GM08714 (cell line): ENCODE measurements around the gene VPS13D.

Experiments
- H3K4me3 ChIP-seq: fragments of 200-500 bp; sonication (Bioruptor generic); 2 replicates; pipeline ENCODE4 v1.5.1; 2014; ENCODE audit warnings: mild to moderate bottlenecking, low read length, inconsistent platforms
- ZNF274 ChIP-seq: IDR thresholded peaks from 2 replicates; pipeline ENCODE4 v1.6.1; 2012; ENCODE audit warnings: mild to moderate bottlenecking, low read depth, low read length

Gene VPS13D

GRCh38 chr1:12232221-12232620, 2.4 kb downstream of the VPS13D start:
- H3K4me3 ChIP-seq, result no peak overlapping the region
- TF ChIP-seq ZNF274, result no peak

GRCh38 chr1:12244078-12244477, 14.2 kb downstream of the VPS13D start:
- H3K4me3 ChIP-seq, result no peak overlapping the region
- no peak for TF ChIP-seq ZNF274

GRCh38 chr1:12244585-12244984, 14.8 kb downstream of the VPS13D start:
- TF ChIP-seq ZNF274, result no peak
- no peak overlapping the region for H3K4me3 ChIP-seq

- H3K4me3 ChIP-seq, result no peak overlapping the region
- TF ChIP-seq ZNF274, result no peak
Measured at GRCh38 chr1:12245116-12245515, 15.3 kb downstream of the VPS13D start.

- TF ChIP-seq ZNF274, result no peak
- H3K4me3 ChIP-seq, result no peak overlapping the region
Measured at GRCh38 chr1:12245733-12246132, 15.9 kb downstream of the VPS13D start.

- TF ChIP-seq ZNF274, result no peak
- H3K4me3 ChIP-seq, result no peak overlapping the region
Measured at GRCh38 chr1:12246584-12246983, 16.8 kb downstream of the VPS13D start.

GRCh38 chr1:12249181-12249580, 19.4 kb downstream of the VPS13D start:
- H3K4me3 ChIP-seq, result no peak overlapping the region
- no peak for TF ChIP-seq ZNF274

- no peak overlapping the region for H3K4me3 ChIP-seq
- no peak for TF ChIP-seq ZNF274
Measured at GRCh38 chr1:12249748-12250147, 19.9 kb downstream of the VPS13D start.

- TF ChIP-seq ZNF274, result no peak
- H3K4me3 ChIP-seq, result no peak overlapping the region
Measured at GRCh38 chr1:12251442-12251841, 21.6 kb downstream of the VPS13D start.

- no peak for TF ChIP-seq ZNF274
- no peak overlapping the region for H3K4me3 ChIP-seq
Measured at GRCh38 chr1:12255913-12256312, 26.1 kb downstream of the VPS13D start.

- no peak for TF ChIP-seq ZNF274
- no peak overlapping the region for H3K4me3 ChIP-seq
Measured at GRCh38 chr1:12258272-12258671, 28.4 kb downstream of the VPS13D start.

- no peak overlapping the region for H3K4me3 ChIP-seq
- TF ChIP-seq ZNF274, result no peak
Measured at GRCh38 chr1:12269351-12269750, 39.5 kb downstream of the VPS13D start.

- H3K4me3 ChIP-seq, result no peak overlapping the region
- no peak for TF ChIP-seq ZNF274
Measured at GRCh38 chr1:12271033-12271432, 41.2 kb downstream of the VPS13D start.

- H3K4me3 ChIP-seq, result no peak overlapping the region
- TF ChIP-seq ZNF274, result no peak
Measured at GRCh38 chr1:12272770-12273169, 42.9 kb downstream of the VPS13D start.

- no peak for TF ChIP-seq ZNF274
- no peak overlapping the region for H3K4me3 ChIP-seq
Measured at GRCh38 chr1:12275370-12275769, 45.5 kb downstream of the VPS13D start.

- no peak overlapping the region for H3K4me3 ChIP-seq
- TF ChIP-seq ZNF274, result no peak
Measured at GRCh38 chr1:12276225-12276624, 46.4 kb downstream of the VPS13D start.
